Epithelial cell of esophagus (primary cell): Measurements from ENCODE around the gene HNRNPH1.

Experiments
- DNase-seq: peaks from one replicate; pipeline ENCODE4 v3.0.0; 2010; ENCODE audit warnings: low read depth
- H3K4me3 ChIP-seq: 2 replicates; pipeline ENCODE4 v1.5.1; 2011; ENCODE audit warnings: mild to moderate bottlenecking, low read length, control low read depth
- CTCF ChIP-seq: IDR thresholded peaks from 2 replicates; pipeline ENCODE4 v1.5.1; 2011; ENCODE audit warnings: low read depth, mild to moderate bottlenecking, low read length, control low read depth, inconsistent platforms; ENCODE audit not compliant: insufficient read depth; ENCODE audit errors: missing control alignments

The HNRNPH1 gene

GRCh38 chr5:179613460-179614071, 9.9 kb downstream of the HNRNPH1 start:
- H3K4me3 ChIP-seq: no peak overlapping the region
- no peak for TF ChIP-seq CTCF
- peak; percentile 45 for DNase-seq

GRCh38 chr5:179612577-179613459, 10.7 kb downstream of the HNRNPH1 start:
- TF ChIP-seq CTCF: no peak
- H3K4me3 ChIP-seq: no peak overlapping the region
- DNase-seq: no peak

GRCh38 chr5:179610903-179611265, 12.6 kb downstream of the HNRNPH1 start:
- H3K4me3 ChIP-seq: no peak overlapping the region
- no peak for TF ChIP-seq CTCF
- DNase-seq: no peak

GRCh38 chr5:179610109-179610902, 13.2 kb downstream of the HNRNPH1 start:
- no peak for DNase-seq
- no peak for TF ChIP-seq CTCF
- H3K4me3 ChIP-seq: no peak overlapping the region

GRCh38 chr5:179609834-179610108, 13.7 kb downstream of the HNRNPH1 start:
- no peak for DNase-seq
- H3K4me3 ChIP-seq: no peak overlapping the region
- no peak for TF ChIP-seq CTCF

GRCh38 chr5:179608131-179608581, 15.3 kb downstream of the HNRNPH1 start:
- no peak for TF ChIP-seq CTCF
- DNase-seq: no peak
- no peak overlapping the region for H3K4me3 ChIP-seq
